Measurements from ENCODE around the gene MCTP1.
"Not testable (repeated sequence)": the region's sequence is repeated elsewhere in the genome, so short reads cannot be mapped to it uniquely, and the experiment has no call there.

Gene MCTP1

DNA sequence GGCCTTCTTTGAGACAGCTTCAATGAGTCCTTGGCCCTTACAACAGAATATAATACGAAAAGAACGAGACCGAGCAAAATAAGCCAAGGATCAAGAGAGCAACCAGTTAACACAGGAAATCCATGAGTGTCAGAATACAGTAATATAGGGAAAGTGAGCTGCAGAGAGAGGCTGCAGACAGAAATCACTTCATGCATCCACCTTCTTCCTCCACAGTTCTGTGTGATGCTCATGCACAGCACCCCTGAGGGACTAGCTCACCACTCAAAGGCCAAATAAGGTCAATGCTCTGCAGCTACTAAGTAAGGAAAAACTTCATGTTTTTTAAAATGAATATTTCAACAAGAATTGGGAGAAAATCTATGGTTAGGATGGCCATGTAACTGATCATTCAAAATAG is 257.1 kb downstream of the MCTP1 start:
- DNase-seq, result no peak

- no peak for DNase-seq
Measured at GRCh38 chr5:95027151-95027721, 257.7 kb downstream of the MCTP1 start.

- no peak for DNase-seq
Measured at GRCh38 chr5:95026718-95027117, 258.2 kb downstream of the MCTP1 start.

GRCh38 chr5:95022967-95023695 is 261.8 kb downstream of the MCTP1 start:
- no peak for DNase-seq

GRCh38 chr5:95020345-95020744 is 264.5 kb downstream of the MCTP1 start:
- no peak for DNase-seq

- no peak for DNase-seq
Measured at GRCh38 chr5:95018946-95019345, 265.9 kb downstream of the MCTP1 start.

DNA sequence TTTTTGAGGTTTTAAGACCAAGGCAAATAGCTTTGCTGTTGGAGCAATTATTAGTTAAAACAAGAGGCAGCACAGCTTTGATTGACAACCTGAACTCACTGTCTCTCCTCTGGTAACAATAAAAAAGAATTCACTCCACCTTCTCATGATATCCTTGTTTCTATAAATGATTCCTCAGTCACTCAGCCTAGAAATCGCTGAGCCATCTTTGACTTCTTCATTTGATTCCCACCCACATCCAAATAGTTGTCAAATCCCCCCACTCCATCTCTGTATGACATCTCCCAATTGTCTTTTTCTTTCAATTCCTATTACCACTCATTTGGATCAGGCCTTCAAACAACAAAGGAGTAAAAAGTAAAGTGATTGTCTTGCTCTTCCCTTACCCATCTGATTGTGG is 266.4 kb downstream of the MCTP1 start:
- no peak for DNase-seq

- DNase-seq, result no peak
Measured at GRCh38 chr5:95009812-95010211, 275.1 kb downstream of the MCTP1 start.

GRCh38 chr5:95007921-95008597 is 276.8 kb downstream of the MCTP1 start:
- no peak for DNase-seq

DNA sequence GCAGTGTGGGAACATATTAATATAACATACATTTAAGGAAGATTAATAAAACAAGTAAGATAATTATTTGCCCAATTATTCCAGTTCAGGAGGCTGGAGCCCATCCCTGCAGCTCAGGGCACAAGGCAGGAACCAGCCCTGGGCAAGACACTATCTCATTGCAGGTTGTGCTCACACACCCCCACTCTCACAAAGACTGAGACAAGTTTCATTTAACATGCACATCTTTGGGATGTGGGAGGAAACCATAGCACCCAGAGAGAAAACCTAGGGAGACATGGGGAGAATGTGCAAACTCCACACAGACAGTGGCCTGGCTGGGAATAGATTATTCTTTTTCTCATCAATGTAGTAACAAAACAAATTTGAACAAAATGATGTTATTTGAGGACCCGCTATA is 279.1 kb downstream of the MCTP1 start:
- DNase-seq, result no peak

GRCh38 chr5:94998670-94999069 is 286.2 kb downstream of the MCTP1 start:
- no peak for DNase-seq

DNA sequence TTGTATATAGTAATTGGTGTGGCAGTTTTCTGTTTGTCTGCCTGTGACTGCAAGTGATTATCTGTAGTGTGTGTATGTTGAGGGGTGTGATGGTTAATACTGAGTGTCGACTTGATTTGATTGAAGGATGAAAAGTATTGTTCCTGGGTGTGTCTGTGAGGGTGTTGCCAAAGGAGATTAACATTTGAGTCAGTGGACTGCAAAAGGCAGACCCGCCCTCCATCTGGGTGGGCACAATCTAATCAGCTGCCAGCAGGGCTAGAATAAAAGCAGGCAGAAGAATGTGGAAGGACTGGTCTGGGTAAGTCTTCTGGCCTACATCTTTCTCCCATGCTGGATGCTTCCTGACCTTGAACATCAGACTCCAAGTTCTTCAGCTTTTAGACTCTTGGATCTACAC is 290.4 kb downstream of the MCTP1 start:
- DNase-seq, result not testable (repeated sequence)

DNA sequence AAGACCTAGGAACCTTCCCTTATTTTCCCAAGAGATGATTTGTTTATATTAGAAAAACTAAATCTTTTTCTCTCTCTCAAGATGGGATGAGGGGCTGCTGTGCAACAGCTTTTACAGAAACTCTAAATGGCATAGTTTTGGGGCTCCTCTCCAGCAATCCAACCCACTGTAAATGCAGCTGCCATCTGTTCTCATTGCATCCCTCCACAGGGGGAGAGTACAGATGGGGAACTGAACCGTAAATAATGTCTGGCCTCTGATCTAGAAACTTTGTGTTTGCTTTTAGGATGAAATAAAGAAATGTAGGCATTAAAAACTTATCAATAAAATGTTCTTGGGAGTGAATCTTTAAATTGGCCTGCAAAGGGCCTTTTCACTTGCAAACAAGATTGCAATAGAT is 291.4 kb downstream of the MCTP1 start:
- no peak for DNase-seq

DNA sequence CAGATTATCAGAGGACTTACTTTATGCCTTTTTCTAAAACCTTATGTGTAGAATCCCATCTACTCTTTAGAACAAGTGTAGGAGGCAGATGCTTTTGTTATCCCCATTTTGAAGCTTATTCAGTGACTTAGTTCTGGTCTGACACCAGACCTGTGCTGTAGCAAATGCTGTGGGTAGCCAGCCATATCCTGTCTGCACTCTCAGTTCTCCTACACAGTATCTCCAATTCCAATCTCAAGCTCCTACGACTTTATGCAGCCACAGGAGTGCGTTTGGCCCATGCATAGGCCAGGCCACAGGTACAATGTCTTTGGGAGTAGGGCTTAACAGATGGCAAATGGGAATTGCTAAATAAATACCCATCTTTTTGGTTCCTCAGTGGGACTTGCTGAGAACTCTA is 292.6 kb downstream of the MCTP1 start:
- DNase-seq, result no peak

GRCh38 chr5:94983861-94984535 is 300.9 kb downstream of the MCTP1 start:
- DNase-seq, result no peak

DNA sequence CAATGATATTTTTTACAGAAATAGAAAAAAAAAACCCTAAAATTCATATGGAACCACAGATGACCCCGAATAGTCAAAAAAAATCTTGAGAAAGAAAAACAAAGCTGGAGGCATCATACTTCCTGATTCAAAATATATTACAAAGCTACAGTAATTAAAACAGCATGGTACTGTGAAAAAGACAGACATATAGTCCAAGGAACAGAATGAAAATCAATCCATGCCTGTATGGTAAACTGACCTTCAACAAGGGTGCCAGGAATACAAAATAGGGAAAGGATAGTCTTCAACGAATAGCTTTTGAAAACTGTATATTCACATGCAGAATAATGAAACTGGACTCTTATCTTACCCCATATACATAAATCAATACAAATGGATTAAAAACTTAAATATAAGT is 307.5 kb downstream of the MCTP1 start:
- DNase-seq, result no peak

DNA sequence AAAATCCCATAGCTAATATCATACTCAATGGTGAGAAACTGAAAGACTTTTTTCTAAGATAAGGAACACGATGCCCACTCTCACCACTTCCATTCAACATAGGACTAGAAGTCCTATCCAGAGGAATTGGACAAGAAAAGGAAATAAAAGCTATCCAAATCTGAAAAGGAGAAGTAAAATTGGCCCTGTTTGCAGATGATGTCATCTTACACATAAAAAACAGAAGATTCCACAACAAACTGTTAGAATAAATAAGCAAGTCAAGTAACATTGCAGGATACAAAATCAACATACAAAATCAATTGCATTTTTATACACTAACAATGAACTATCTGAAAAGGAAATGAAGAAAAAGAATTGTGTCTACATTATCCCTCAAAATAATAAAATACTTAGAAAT is 308.0 kb downstream of the MCTP1 start:
- DNase-seq, result no peak

DNA sequence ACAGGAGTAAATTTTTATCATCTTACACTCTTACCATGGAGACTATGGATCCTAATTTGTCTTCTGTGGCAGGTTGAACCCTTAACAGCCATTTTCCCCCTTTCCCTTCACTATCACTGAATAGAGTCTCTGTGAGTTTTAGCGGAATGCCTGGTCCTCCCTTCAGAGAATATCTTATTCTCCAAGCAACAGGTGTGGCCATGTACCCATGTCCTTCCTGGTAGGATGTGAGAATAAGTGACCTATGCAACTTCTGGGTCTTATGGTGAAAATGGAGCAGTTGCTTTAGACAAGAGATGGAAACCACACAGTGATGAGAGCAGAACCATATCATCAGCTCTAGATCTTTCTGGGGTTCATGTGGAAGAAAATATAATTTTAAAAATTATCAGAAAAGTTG is 312.6 kb downstream of the MCTP1 start:
- no peak for DNase-seq

DNA sequence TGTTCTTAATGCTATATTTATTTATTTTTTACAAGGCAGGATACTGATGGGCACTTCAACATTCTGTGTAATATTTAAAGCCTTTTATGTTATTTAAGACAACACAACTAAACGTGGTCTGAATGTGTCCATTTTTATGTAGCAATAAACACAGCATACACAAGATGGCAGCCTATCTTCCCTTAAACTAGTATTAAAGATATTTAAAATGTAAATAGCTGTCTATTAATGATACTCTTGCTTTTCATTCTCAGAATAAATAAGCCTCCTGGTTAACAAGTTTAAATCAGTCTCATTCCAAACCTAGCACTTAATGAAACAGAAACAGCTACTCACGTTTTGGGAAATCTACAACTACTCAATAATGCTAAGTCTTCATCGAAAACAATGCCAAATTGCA is 315.7 kb downstream of the MCTP1 start:
- DNase-seq, result no peak

DNA sequence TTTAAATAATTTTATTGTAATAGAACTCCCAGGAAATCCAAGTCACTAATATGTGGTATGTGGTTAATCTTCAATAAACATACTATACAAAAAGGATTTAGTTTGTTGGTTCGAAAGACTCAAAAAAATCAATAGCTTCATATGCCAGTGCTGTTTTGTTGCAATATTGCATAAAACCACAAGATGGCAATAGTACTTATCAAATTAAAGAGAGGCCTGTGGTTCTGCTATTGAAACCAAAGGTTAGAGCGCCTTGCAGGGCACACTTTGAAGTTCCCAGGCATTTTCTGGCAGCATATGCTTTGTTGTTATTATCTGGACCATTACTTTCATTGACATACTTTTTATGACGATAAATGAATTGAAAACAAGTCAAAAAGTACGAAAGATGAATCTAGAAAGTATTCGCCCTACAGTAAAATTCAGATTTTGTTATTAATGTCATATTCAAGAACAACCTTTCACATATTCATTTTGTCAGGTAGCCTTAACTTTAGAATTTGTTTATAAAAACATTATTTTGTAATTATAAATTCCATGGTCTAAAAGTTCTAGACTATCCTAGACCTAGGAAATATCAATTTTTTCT is 316.3 kb downstream of the MCTP1 start:
- peak; percentile 31 for DNase-seq

DNA sequence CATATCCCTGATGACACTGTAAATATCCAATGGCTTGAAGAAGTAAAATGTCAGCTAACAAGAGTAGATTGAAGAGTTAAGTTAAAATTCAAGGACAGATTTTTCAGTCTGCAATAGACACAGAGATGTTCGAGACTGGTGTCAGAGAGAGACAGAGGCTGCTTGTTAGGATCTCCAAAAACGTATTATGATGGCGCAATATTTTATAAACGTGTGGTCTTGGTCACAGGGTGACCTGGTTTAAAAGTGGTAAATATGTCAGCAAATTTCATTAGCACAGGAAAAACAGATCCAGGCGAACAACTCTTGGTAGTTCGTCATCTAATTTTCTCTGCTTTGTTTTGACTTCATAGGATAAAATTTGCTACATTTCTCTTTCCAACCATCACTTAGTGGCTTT is 317.4 kb downstream of the MCTP1 start:
- DNase-seq, result no peak

GRCh38 chr5:94959279-94959678 is 325.6 kb downstream of the MCTP1 start:
- DNase-seq, result not testable (repeated sequence)

DNA sequence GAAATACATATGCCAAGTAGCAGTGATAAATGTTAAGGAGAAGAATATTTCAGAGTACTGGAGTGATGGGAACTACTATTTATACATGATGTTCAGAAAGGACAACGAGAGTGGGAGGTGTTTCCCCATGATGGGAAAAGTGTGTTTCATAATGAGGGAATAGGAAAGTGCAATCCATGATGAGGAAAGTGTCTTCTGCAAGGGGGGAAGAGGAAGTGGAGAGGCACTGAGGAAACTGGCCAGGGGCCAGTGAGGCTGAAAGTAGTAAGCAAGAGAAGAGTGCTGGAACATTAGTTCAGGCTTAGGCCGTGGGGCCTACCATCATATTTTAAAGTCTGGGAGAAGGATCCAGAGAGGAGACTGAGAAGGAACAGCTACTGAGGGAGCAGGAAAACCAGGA is 339.2 kb downstream of the MCTP1 start:
- no peak for DNase-seq

All from right kidney (tissue), 1 donor.